Superior temporal gyrus (tissue), 1 donor: ENCODE data around the gene MFSD6.
A peak's percentile ranks its signal among the peaks of the same experiment; 100 is the strongest.

Source experiments
- DNase-seq: peaks from one replicate; pipeline ENCODE4 v3.0.0-alpha.2; 2016; ENCODE audit errors: extremely low spot score

Gene MFSD6

DNA sequence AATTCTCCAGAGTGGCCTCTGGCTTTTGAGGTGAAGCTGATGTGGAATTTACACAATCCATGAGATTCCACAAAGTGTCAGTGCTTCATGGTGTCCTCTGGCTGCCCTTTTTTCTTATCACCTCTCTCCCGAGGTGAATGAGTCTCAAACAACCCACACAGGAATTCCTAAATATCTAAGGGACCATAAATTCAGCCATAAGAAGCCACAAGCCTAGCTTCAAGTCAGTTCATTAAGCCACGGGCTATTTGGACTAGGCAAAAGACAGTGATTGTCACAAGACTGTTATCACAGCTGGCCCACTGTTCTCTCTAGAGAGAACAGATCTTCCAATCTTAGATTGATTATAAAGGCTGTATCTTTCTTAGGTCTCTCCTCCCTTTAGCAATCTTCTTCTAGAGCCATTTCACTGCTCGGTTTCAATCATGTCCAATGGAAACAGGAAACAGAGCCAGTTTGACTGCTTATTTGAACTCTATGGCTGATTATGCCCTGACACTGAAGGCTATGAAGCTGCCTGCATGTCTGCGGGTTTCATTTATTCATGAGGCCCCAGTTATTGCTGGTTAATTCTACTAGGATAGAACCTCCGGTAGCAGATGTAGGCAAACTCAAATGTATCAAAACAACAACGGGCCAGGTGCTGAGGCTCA is 122.2 kb downstream of the MFSD6 start:
- DNase-seq: no peak

DNA sequence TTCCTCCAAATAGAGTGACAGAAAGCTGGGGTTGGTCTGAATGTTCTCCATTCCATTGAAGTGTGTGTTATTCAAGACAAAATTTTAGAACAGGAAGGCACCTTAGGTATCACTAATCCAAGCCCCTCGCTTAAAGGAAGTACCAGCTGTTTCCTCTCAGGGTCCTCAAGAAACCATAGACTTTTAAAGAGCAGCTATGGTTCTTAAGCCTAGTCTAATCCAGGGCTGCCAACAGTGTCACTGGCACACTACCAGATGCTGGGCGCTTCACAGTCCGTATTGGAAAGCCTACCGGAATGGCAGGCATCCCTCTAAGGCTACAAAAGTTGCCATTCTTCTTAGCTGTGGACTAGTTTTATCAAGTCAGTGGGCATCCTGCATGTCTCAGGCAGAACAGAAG is 124.4 kb downstream of the MFSD6 start:
- no peak for DNase-seq

DNA sequence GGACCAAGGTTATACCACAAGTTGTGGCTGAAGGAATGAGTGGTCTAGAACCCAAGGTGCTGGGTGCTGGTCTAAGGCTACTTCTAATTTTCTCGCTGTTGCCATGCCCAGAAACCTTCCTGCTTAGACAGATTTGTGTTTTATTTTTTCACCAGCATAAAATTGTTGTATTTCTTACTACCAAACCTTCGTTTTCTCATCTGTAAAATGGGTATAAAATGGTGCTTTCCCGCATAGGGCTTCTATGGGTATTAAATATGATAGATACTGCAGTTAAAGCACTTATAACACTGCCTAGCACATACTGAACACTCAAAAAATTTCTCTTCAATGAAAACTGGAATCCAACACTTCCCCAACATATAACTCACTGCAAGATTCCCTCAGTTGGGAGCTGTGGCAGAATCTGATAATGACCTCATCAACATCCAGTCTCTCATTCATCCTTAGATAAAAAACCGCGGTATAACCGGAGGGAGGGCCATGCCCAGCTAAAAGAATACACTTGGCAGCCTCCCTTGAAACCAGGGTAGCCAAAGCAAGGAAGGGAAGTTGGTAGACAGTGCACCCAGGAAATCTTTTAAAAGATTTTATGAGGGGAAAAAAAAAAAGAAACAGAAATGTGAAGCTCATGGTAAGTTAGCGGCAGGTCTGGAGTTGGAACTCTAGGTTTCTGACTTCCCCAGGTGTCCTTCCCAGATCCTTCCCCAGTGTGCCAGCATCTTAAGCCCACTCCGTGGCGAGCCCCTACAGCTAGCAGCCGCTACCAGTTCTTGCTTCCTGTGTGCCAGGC is 125.2 kb downstream of the MFSD6 start:
- no peak for DNase-seq

DNA sequence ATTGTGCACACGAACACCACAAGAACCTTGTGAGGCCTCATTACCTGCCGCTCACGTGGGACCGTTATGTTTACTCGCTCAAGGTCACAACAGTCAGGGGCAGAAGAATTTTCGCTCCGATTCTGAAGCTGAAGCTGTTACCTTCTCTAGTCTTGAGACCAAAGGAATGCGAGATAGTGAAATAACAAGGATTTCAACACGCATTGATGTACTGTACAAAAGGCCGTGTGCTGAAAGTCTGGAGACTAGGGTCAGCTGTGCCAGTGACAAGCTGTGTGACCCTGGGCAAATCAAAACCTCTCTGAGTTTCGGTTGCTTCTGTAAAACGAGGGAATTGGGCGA is 125.8 kb downstream of the MFSD6 start:
- peak; percentile 62 for DNase-seq

DNA sequence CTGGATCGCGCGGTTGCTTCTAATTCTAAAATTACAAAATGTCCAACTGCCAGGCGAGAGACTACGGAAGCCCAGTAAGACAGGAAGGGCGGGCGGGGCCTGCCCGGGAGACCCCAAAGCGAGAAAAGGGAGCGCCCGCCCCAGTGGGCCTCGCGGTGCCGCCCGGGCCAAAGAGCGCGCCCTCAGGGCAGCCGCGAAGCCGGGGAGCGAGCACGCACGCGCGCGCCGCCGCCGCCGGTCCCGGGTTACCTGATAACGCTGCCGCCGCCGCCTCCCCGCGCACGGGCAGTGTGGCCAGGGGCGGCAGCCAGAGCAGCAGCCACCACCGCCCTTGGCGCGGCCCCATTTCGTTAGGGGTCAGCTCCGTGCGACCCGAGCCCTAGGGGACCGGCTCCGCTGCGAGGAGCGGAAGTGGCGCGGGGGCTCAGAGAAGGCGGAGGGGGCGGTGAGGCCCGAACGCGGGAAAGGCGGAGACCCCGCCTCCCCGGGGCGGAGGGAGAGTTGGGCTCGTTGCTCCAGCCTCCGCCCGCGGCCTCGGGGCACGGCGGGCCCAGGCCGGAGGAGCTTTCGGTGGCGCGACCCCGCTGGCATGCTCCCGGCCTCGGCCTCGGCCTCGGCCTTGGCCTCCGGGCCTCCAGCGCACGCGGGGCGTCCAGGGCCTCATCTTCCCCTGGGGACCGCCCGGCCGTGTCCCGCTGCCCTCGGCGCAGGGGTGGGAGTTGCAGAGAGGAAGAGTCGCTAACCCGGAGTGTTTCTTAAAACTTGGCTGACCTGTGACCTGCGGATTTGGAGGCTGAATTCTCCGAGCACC is 126.4 kb downstream of the MFSD6 start, which contains the start of gene NEMP2:
Gene NEMP2 (minus strand): TSS at position 413 of the 811 bp plus-strand sequence. CDS start 67 bp downstream, at position 346.
- DNase-seq: peak; percentile 51

DNA sequence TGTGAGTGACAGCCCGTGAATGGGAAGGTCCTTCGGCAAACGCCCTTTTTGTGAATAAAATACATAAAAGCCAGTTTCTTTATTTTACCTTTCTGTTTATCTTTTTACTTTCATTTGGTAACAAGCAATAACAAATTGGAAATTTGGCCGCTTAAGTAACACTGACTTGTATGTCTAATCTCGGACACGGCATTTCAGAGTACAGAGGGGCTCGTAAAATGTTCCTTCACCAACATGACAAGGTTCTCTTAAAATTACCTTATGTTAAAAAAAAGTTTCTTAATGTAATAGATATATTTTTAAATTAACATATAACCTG is 126.9 kb downstream of the MFSD6 start:
- no peak for DNase-seq

DNA sequence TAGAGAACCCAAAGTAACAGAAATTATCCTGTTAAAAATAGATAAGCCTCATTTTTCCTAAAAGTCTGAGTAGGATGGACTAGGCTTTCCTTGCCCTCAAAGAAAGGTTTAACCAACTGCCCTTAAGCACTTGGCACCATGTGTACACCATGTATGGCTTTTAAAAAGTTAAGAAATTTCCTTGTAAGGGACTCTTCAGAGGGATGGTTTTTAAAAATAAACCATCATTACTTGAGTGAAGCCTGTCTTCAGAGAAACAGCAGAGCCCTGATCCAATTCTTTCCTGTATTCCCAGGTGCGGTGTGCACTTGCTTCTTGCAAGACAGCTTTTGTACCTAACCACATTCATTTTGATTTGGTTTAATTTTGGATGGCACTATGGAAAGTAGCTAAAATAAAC is 127.4 kb downstream of the MFSD6 start:
- DNase-seq: peak; percentile 44

DNA sequence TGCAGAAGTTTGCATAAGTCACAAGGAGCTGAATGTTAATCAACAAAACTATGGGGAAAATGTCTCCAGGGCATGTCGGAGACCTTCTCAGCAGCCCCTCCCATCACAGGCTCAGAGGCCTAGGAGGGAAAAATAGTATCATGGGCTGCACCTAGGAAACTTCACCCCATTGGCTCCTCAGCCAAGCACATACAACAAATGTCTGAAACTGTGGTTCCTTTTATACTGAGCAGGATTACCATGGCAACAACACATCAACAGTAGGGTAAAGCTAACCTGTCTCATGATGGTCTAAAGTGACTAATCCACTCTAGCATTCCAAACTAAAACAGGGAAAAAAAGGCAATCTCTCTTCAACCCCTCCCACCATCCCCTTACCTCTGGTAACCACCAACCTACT is 129.6 kb downstream of the MFSD6 start:
- DNase-seq: no peak

DNA sequence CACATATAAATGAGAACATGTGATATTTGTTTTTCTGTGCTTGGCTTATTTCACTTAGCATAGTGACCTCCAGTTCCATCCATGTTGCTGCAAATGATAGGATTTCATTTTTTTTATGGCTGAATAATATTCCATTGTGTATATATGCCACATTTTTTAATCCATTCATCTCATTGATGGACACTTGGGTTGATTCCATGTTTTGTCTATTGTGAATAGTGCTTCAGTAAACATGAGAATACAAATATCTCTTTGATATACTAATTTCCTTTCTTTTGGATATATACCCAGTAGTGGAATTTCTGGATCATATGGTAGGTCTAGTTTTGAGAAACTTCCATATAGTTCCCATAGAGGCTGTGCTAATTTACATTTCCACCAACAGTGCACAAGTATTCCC is 130.0 kb downstream of the MFSD6 start:
- no peak for DNase-seq

DNA sequence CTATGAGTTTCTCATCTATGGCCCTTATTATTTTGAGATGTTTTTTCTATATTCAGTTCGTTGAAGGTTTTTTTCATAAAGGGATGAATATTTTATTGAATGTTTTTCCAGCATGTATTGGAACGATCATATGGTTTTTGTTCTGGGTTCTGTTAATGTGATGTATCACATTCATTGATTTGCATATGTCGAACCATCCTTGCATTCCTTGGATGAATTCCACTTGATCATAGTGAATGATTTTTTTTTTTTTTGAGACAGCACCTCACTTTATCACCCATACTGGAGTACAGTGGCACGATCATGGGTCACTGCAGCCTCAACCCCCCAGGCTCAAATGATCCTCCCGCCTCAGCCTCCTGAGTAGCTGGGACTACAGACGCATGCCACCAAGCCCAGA is 131.9 kb downstream of the MFSD6 start:
- DNase-seq: no peak

DNA sequence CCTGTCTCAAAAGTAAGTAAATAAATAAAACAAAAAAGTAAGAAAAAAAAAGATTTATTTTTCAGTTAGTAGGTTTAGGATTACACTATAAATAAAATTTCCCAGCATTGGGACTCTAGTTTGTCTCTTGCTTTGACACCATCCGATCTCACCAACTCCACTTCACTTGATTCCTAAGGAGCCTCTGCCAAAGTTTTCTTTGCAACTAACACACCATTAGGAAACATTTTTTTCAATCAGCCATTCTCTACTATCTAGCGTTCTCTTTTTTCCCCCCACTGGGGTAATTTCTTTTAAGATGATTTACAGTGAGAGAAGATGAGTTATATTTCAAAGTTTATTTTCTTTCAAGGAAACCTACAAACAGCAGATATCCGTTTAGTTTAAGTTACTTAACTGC is 136.9 kb downstream of the MFSD6 start:
- DNase-seq: no peak

DNA sequence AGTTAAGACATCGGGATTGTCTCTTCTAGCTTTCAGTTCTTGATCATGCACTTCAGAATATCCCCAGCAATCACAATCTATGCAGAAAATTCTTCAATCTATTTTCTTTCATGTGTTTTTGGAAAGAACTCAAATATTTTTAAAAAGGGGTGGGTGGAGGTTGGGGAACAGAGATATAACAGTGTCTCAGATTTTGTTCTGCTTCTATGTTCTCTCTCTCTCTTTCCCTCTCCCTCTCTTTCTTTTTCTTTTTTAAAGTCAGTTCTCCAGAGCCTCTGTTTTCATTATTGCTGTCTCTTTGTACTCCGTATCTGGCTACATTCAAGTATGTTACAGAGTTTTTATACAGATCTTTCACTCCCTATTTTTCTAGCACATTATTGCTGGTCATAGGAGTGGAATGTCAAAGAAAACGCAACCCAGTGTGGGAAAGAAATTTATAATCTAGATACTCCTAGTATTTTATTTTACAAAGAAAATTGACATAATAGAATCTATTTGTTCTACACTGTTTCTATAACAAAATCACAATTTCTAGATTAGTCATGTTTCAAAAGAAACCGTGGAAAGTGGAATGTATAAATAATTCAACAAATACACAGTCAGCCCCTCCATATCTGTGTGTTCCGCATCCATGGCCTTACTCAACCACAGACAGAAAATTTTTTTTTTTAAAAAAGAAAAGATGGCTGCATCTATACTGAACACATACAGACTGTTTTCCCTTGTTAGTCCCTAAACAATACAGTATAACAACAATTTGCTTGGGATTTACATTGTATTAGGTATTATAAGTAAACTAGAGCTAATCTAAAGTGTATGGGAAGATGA is 137.6 kb downstream of the MFSD6 start:
- no peak for DNase-seq

DNA sequence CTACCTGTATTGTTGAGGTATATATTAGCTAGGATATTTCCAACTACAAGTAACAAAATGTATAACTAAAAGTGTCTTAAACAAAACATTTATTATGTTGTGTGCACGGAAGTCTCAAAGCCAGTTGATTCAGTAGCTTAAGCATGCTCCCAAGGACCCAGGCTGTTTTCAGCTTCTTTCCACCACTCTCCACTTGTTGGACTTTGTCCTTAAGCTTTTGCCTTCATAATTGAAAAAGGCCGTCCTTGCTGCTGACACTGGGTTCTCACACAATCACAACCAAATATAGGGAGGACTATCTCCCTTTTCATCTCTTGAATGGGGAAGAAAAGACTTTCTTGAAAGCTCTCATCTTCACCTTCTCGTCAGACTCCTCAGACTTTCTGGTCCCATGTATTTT is 138.6 kb downstream of the MFSD6 start:
- DNase-seq: no peak

DNA sequence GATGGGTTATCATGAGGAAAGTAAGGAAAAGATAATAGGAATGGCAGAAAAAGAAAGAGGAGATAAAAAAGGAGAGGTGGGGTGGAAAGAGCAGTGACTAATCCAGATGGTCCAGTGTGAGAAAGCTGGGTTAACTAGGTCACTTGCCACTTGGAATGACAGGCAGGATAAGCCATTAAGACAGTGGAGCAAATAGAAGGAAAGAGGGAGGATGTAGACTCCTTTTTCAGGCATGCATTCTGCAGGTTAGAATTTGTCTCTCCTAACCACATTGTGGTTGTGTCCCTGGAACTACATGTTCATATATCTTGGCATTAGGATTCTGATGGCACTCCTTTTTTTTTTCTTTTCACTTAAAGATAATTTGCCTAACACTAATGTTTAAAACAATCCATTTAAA is 139.7 kb downstream of the MFSD6 start:
- no peak for DNase-seq

DNA sequence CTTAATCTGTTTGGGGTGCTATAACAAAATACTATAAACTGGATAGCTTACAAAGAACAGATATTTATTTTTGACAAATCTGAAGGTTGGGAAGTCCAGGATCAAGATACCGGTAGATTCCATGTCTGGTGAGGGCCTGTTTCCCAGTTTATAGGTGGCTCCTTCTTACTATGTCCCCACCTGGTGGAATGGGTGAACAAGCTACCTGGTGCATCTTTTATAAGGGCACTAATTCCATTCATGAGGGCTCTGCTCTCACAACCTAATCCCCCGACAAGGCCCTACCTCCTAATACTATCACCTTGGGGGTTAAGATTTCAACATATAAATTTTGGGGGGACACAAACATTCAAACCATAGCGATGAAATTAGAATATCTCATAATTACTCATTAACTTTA is 142.0 kb downstream of the MFSD6 start:
- DNase-seq: no peak
